ENCODE measurements around the gene IGF1R. TPM values are rescaled to one million over a fixed set of nuclear protein-coding genes. Genes with fewer than 3 reads are reported as not detected.

The IGF1R gene
- total and polyA plus RNA-seq, 2 of the 8 experiments (the other 6 are each of a cell fraction or from before 2014, with no cell fraction given), result 32.9 to 109 TPM

DNA sequence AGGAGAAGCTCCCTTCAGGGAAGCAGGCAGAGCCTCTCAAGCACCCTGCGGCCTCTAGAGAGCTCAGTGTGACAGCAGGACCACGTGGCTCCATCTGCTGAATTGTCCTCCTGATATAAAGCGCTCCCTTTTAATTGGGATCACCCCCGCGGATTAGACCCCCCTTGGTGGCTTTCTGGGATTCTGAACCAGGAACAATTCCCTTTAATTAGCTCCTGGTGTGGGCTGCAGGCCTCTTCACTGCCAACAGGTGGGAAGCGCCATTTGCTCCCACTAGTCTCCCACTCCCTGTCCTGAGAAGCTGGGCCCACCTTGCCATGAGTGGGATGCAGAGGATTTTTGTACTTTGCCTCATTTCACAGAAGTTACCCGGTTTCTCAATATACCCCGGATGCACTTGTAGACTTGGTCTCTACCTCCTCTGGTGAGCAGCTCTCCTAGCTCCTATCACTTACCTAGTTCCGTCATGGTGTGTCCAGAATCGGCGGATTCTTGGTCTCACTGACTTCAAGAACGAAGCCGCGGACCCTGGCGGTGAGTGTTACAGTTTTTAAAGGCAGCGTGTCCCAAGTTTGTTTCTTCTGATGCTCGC lies 358.7 kb downstream of the IGF1R start:
- no peak overlapping the region for H3K23ac ChIP-seq (ENCODE audit: insufficient read length)
- no peak overlapping the region for H3K56ac ChIP-seq (replicated peaks; ENCODE audit: insufficient read length, low read depth, low read length)
- no peak overlapping the region for H3K14ac ChIP-seq (ENCODE audit: insufficient read length)
- H3K9me3 ChIP-seq (ENCODE audit: insufficient read depth in 2 of 2, low read depth in 1 of 2, low read length in 1 of 2), result peaks cover 0 to 6% of the 10 kb centered on the region in 2 experiments; a peak in 1 of 4 replicates
- H2BK15ac ChIP-seq (ENCODE audit: low read length), result no peak overlapping the region
- WGBS, 2 experiments (ENCODE audit: extremely low coverage in 1 of 2, insufficient coverage in 1 of 2, insufficient read length in 1 of 2, insufficient replicate concordance in 2 of 2, low coverage in 1 of 2, low lambda C conversion rate in 2 of 2, missing lambda C conversion rate in 1 of 2), result 90% methylated on average over 17 of the region's 17 CpGs; no CpG with 5 or more reads in 1 of the 2 experiments
- H2BK5ac ChIP-seq (ENCODE audit: low read depth, low read length), result no peak overlapping the region
- H3K36me3 ChIP-seq (ENCODE audit: control insufficient read depth in 2 of 4, insufficient read depth in 4 of 4, low read length in 3 of 4), result no peaks in the 10 kb centered on the region
- no peaks in the 10 kb centered on the region; a peak in 2 of 7 replicates for H3K27me3 ChIP-seq (replicated peaks in 1 of 4; ENCODE audit: control insufficient read depth in 3 of 4, extremely low read depth in 1 of 4, insufficient read depth in 3 of 4, low read length in 3 of 4)
- H2AFZ ChIP-seq (ENCODE audit: low read length), result no peak overlapping the region
- H2BK20ac ChIP-seq (ENCODE audit: low read length), result no peak overlapping the region
- ChIA-PET POLR2A (ENCODE audit: partially characterized antibody) (interaction anchor here (1.2 kb wide), 1 partner anchor 9 kb away, joined by 3 read pairs; no protein-coding TSS in a partner anchor), CTCF (ENCODE audit: partially characterized antibody) (interaction anchor here (0.6 to 1.2 kb wide), 4 partner anchors 16 to 484 kb away, joined by 3 read pairs; no protein-coding TSS in a partner anchor)
- no peak overlapping the region for H4K8ac ChIP-seq (ENCODE audit: extremely low read depth, insufficient read depth, low read length)
- no peak overlapping the region for H3K4me3 ChIP-seq (ENCODE audit: extremely low read depth in 1 of 4, insufficient read depth in 2 of 4, low read depth in 3 of 4, low read length in 4 of 4)
- H2BK12ac ChIP-seq (ENCODE audit: low read depth, low read length), result no peak overlapping the region
- no peak overlapping the region for H4K5ac ChIP-seq (ENCODE audit: insufficient read length, low read depth, low read length)
- no peak overlapping the region for H3K9ac ChIP-seq (replicated peaks in 1 of 4; ENCODE audit: extremely low read depth in 1 of 4, low read depth in 3 of 4, low read length in 3 of 4)
- H3K79me1 ChIP-seq (ENCODE audit: low read depth, low read length), result no peaks in the 10 kb centered on the region
- no peaks in the 10 kb centered on the region for H3K23me2 ChIP-seq (ENCODE audit: low read depth, low read length)
- H3K4me1 ChIP-seq (replicated peaks in 1 of 4; ENCODE audit: control insufficient read depth in 3 of 4, insufficient read depth in 4 of 4, low read length in 3 of 4), result peaks cover 0 to 4% (median 0%) of the 10 kb centered on the region in 4 experiments; a peak in 1 of 7 replicates
- no peak overlapping the region for H3K27ac ChIP-seq (ENCODE audit: low read depth, low read length)
- no peak overlapping the region for H3K18ac ChIP-seq (ENCODE audit: extremely low read depth, low read length)
- H4K91ac ChIP-seq (replicated peaks; ENCODE audit: insufficient read length, low read length), result no peak overlapping the region
- TF ChIP-seq EZH2 (IDR thresholded peaks at IDR 0.05; ENCODE audit: low read depth, low read length, severe bottlenecking), result no peak
- no peak overlapping the region for H2AK5ac ChIP-seq (ENCODE audit: low read depth, low read length)
- no peak overlapping the region for H2BK120ac ChIP-seq (replicated peaks; ENCODE audit: low read depth, low read length)
- FAIRE-seq, result no peak
- H3K4me2 ChIP-seq (ENCODE audit: insufficient read depth in 1 of 2, low read depth in 2 of 2, low read length in 2 of 2), result no peak overlapping the region
- no peaks in the 10 kb centered on the region for H4K20me1 ChIP-seq (replicated peaks in 1 of 2; ENCODE audit: control insufficient read depth in 1 of 2, insufficient read depth in 2 of 2, low read length in 2 of 2)
- no peaks in the 10 kb centered on the region for H3K79me2 ChIP-seq (ENCODE audit: control insufficient read depth in 1 of 2, insufficient read depth in 2 of 2, low read length in 2 of 2)
- peak in 1 of 2 experiments; percentile 41 for DNase-seq (ENCODE audit: low read depth in 1 of 2, low spot score in 2 of 2)
- H3K4ac ChIP-seq (replicated peaks; ENCODE audit: insufficient read length, low read depth, low read length), result no peak overlapping the region
